Measurements from ENCODE around the gene CCL23. TPM values are rescaled to one million over a fixed set of nuclear protein-coding genes. Genes with fewer than 3 reads are reported as not detected.

The CCL23 gene
- total and polyA plus RNA-seq, 5 donors from 2014 or later, result not detected

DNA sequence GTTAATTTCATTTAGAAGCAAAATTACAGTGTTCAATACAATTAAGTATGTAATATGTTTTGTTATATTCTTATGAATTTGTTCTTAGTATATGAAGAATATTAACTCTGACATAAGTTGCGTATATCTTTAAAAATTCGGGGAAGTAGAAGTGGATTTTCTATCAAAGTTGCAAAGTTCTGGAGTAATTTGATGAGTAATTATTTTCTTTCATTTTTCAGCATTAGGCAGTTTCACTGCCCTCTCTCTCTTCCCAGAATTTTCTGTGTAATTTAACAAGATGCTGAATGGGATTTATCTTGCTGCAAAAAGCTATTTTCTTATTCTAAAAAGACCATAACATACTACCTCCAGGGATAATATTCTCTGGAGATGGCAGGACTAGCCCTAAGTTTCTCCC lies 37.4 kb upstream of the CCL23 start:
- H3K36me3 Mint-ChIP-seq, result peaks cover 3% of the 10 kb centered on the region
- no peak overlapping the region for H3K4me3 Mint-ChIP-seq
- H3K27ac Mint-ChIP-seq, result no peak overlapping the region

DNA sequence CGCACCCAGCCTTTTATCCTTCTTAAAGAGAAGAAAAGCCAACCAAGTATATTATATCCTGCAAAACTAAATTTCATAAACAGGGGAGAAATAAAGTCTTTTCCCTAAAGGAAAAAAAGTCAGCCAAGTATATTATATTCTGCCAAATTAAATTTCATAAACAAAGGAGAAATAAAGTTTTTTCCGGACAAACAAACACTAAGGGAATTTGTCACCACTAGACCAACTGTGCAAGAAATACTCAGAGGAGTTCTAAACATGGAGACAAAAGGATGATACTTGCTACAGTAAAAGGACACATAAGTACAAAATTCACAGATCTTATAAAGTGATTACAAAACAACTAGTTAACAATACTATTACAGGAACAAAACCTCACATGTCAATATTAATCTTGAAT lies 31.9 kb upstream of the CCL23 start:
- no peak for ATAC-seq (ENCODE audit: low read depth in 2 of 2)
- DNase-seq, result no peak
- Histone ChIP-seq H3K4me3 (ENCODE audit: low read depth, low read length) (no peak overlapping the region), H3K36me3 (ENCODE audit: control insufficient read depth, insufficient read depth, low read length) (no peaks in the 10 kb centered on the region), H3K27ac (ENCODE audit: insufficient read depth, low read length, poor library complexity, severe bottlenecking) (no peak overlapping the region), H3K27me3 (ENCODE audit: control insufficient read depth, insufficient read depth, low read length) (peaks cover 4% of the 10 kb centered on the region), H3K9me3 (ENCODE audit: control insufficient read depth in 2 of 2, low read length in 2 of 2) (peaks cover 13 to 15% of the 10 kb centered on the region in 2 experiments), H3K4me1 (ENCODE audit: control insufficient read depth, insufficient read depth, low read length, poor library complexity, severe bottlenecking) (no peaks in the 10 kb centered on the region)
- Mint-ChIP-seq H3K27me3 (peaks cover 35% of the 10 kb centered on the region), H3K4me1 (no peaks in the 10 kb centered on the region), H3K27ac (no peak overlapping the region), H3K9me3 (peaks cover 0 to 37% (median 7%) of the 10 kb centered on the region in 7 donors), H3K36me3 (peaks cover 3% of the 10 kb centered on the region), H3K4me3 (no peak overlapping the region)

More for the DNA sequence above, 37.4 kb upstream of the CCL23 start:
- no peaks in the 10 kb centered on the region for H3K4me1 ChIP-seq (ENCODE audit: control insufficient read depth, insufficient read depth, low read length, poor library complexity, severe bottlenecking)
- H3K9me3 Mint-ChIP-seq, result peaks cover 0 to 13% (median 4%) of the 10 kb centered on the region in 7 donors
- peaks cover 24% of the 10 kb centered on the region for H3K27me3 Mint-ChIP-seq
- DNase-seq (no peak), ATAC-seq (ENCODE audit: low read depth in 2 of 2) (no peak)
- peaks cover 0 to 3% of the 10 kb centered on the region in 2 experiments for H3K9me3 ChIP-seq (ENCODE audit: control insufficient read depth in 2 of 2, low read length in 2 of 2)
- H3K4me3 ChIP-seq (ENCODE audit: low read depth, low read length), result no peak overlapping the region
- no peaks in the 10 kb centered on the region for H3K4me1 Mint-ChIP-seq
- no peaks in the 10 kb centered on the region for H3K27me3 ChIP-seq (ENCODE audit: control insufficient read depth, insufficient read depth, low read length)
- no peaks in the 10 kb centered on the region for H3K36me3 ChIP-seq (ENCODE audit: control insufficient read depth, insufficient read depth, low read length)
- H3K27ac ChIP-seq (ENCODE audit: insufficient read depth, low read length, poor library complexity, severe bottlenecking), result no peak overlapping the region

DNA sequence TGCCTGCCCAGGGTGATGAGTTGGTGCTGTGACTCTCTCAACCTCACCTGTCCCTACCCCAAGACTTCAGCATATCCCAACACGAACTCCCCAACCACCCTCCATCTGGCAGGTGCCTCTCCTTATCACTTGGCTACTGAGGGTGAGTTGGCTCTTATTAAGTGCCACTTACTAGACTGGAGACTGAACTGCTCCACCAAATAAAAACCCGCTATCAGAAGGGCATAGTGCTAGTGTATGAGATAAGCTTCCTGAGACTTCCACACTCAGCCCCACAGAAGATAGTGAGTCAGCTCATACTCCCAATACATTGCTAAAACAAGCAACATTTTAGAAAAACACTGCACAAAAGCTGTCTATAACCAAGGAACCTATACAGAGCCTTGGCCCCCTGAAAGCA lies 30.3 kb upstream of the CCL23 start:
- Histone ChIP-seq H3K4me1 (ENCODE audit: control insufficient read depth, insufficient read depth, low read length, poor library complexity, severe bottlenecking) (no peaks in the 10 kb centered on the region), H3K36me3 (ENCODE audit: control insufficient read depth, insufficient read depth, low read length) (no peaks in the 10 kb centered on the region), H3K4me3 (ENCODE audit: low read depth, low read length) (no peak overlapping the region), H3K27me3 (ENCODE audit: control insufficient read depth, insufficient read depth, low read length) (peaks cover 4% of the 10 kb centered on the region), H3K9me3 (ENCODE audit: control insufficient read depth in 2 of 2, low read length in 2 of 2) (peaks cover 13 to 15% of the 10 kb centered on the region in 2 experiments), H3K27ac (ENCODE audit: insufficient read depth, low read length, poor library complexity, severe bottlenecking) (no peak overlapping the region)
- peaks cover 0 to 41% (median 6%) of the 10 kb centered on the region in 7 donors for H3K9me3 Mint-ChIP-seq
- no peak overlapping the region for H3K4me3 Mint-ChIP-seq
- DNase-seq (no peak), ATAC-seq (ENCODE audit: low read depth in 2 of 2) (no peak)
- peaks cover 45% of the 10 kb centered on the region for H3K27me3 Mint-ChIP-seq
- H3K27ac Mint-ChIP-seq, result no peak overlapping the region
- H3K36me3 Mint-ChIP-seq, result peaks cover 3% of the 10 kb centered on the region
- no peaks in the 10 kb centered on the region for H3K4me1 Mint-ChIP-seq

DNA sequence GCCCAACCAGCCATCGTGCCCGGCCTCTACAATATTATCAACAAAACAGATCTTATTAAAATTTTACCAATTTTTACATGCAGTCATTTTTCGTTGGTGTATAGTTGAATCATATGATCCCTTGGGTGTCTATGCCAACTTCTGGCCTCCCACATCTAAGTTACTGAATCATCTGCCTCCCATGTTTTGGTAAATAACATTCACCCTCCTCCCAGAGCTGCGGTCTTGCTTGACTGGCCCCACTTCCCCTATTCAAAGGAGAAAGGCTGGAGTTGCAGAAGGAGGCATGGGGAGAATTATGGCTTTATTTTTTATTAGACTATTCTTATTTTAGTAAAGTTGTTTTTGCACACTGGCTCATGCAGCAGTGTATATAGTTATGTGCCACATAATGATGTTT lies 18.5 kb upstream of the CCL23 start:
- H3K27ac Mint-ChIP-seq, result no peak overlapping the region
- H3K36me3 ChIP-seq (ENCODE audit: control insufficient read depth, insufficient read depth, low read length), result no peaks in the 10 kb centered on the region
- peaks cover 22% of the 10 kb centered on the region for H3K27me3 Mint-ChIP-seq
- no peak for DNase-seq
- H3K9me3 Mint-ChIP-seq, result peaks cover 0 to 2% (median 0%) of the 10 kb centered on the region in 7 donors
- no peak for ATAC-seq (ENCODE audit: low read depth in 2 of 2)
- no peak overlapping the region for H3K27ac ChIP-seq (ENCODE audit: insufficient read depth, low read length, poor library complexity, severe bottlenecking)
- no peaks in the 10 kb centered on the region for H3K4me1 Mint-ChIP-seq
- H3K27me3 ChIP-seq (ENCODE audit: control insufficient read depth, insufficient read depth, low read length), result peaks cover 6% of the 10 kb centered on the region
- no peak overlapping the region for H3K4me3 Mint-ChIP-seq
- H3K9me3 ChIP-seq (ENCODE audit: control insufficient read depth in 2 of 2, low read length in 2 of 2), result no peaks in the 10 kb centered on the region
- H3K4me1 ChIP-seq (ENCODE audit: control insufficient read depth, insufficient read depth, low read length, poor library complexity, severe bottlenecking), result no peaks in the 10 kb centered on the region
- H3K36me3 Mint-ChIP-seq, result no peaks in the 10 kb centered on the region
- no peak overlapping the region for H3K4me3 ChIP-seq (ENCODE audit: low read depth, low read length)

DNA sequence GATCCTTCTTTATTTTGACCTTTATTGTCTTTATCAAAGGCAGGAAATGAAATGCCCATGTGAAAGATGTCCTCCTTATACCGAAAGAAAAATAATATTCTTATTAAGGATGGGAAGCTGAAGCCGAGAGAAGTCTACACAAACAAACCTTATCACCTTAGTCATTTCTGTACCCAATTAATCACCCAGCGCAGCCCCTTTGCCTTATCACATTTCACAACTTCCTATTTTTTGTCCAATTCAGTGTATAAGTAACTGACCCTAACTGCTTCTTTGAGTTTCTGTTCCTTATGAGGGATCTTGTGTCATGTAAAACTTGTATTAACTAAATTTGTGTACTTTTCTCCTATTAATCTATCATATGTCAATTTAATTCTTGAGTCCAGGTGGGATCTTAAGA lies 16.4 kb upstream of the CCL23 start:
- Mint-ChIP-seq H3K9me3 (peaks cover 0 to 2% (median 0%) of the 10 kb centered on the region in 7 donors), H3K4me3 (no peak overlapping the region), H3K4me1 (no peaks in the 10 kb centered on the region), H3K27me3 (peaks cover 27% of the 10 kb centered on the region), H3K27ac (no peak overlapping the region), H3K36me3 (no peaks in the 10 kb centered on the region)
- Histone ChIP-seq H3K4me1 (ENCODE audit: control insufficient read depth, insufficient read depth, low read length, poor library complexity, severe bottlenecking) (no peaks in the 10 kb centered on the region), H3K9me3 (ENCODE audit: control insufficient read depth in 2 of 2, low read length in 2 of 2) (no peaks in the 10 kb centered on the region), H3K4me3 (ENCODE audit: low read depth, low read length) (no peak overlapping the region), H3K36me3 (ENCODE audit: control insufficient read depth, insufficient read depth, low read length) (no peaks in the 10 kb centered on the region), H3K27me3 (ENCODE audit: control insufficient read depth, insufficient read depth, low read length) (peaks cover 6% of the 10 kb centered on the region), H3K27ac (ENCODE audit: insufficient read depth, low read length, poor library complexity, severe bottlenecking) (no peak overlapping the region)
- ATAC-seq (ENCODE audit: low read depth in 2 of 2), result no peak
- no peak for DNase-seq

DNA sequence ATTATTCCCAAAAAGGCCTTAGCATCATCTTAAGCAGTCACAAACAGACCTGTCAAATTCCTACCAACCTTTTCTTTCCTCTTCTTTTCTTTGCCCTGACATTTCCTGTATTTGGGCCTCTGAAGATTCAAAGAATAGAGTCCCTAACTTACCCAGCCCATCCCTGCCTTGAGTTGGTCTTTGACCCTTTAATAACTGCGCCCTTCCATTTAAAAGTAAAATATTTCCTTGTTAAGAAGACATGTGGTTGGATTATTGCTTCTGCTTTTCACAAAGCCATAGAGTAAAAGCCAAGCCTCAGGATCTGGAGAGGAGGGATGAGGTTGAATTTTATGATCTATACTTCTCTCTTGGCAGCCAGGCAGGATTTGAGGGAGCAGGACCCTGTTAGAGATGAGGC lies 13.2 kb upstream of the CCL23 start:
- Mint-ChIP-seq H3K27me3 (peaks cover 33% of the 10 kb centered on the region), H3K9me3 (peaks cover 0 to 2% (median 0%) of the 10 kb centered on the region in 7 donors)

DNA sequence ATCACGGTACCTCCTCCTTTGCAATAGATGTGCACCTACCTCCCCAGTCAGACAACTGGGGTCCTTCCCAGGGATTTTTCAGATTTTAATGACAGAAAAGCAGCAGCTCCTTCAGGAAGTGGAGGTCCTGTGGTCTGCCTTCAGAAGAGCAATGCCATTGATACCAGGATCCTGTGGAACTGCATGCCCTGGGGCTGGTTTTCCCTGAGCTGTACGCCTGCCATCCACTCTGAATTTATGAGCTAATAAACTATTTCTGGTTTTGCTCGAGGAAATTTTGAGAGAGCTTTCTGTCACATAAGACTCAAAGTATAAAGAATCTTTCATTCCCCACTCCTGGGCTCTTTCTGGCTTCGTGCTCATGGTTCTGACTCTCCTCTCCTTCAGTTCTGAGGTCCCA lies 10.0 kb upstream of the CCL23 start:
- H3K36me3 ChIP-seq (ENCODE audit: control insufficient read depth, insufficient read depth, low read length), result no peaks in the 10 kb centered on the region
- H3K27me3 Mint-ChIP-seq, result peaks cover 26% of the 10 kb centered on the region
- DNase-seq (no peak), ATAC-seq (ENCODE audit: low read depth in 2 of 2) (no peak)
- no peaks in the 10 kb centered on the region for H3K36me3 Mint-ChIP-seq
- no peaks in the 10 kb centered on the region for H3K9me3 ChIP-seq (ENCODE audit: control insufficient read depth in 2 of 2, low read length in 2 of 2)
- H3K4me3 ChIP-seq (ENCODE audit: low read depth, low read length), result no peak overlapping the region
- H3K9me3 Mint-ChIP-seq, result peaks cover 0 to 2% (median 0%) of the 10 kb centered on the region in 7 donors
- no peak overlapping the region for H3K4me3 Mint-ChIP-seq
- H3K27me3 ChIP-seq (ENCODE audit: control insufficient read depth, insufficient read depth, low read length), result peaks cover 7% of the 10 kb centered on the region
- no peak overlapping the region for H3K27ac ChIP-seq (ENCODE audit: insufficient read depth, low read length, poor library complexity, severe bottlenecking)
- H3K4me1 ChIP-seq (ENCODE audit: control insufficient read depth, insufficient read depth, low read length, poor library complexity, severe bottlenecking), result no peaks in the 10 kb centered on the region
- H3K27ac Mint-ChIP-seq, result no peak overlapping the region
- H3K4me1 Mint-ChIP-seq, result no peaks in the 10 kb centered on the region

More for the DNA sequence above, 13.2 kb upstream of the CCL23 start:
- no peaks in the 10 kb centered on the region for H3K36me3 Mint-ChIP-seq
- H3K4me1 ChIP-seq (ENCODE audit: control insufficient read depth, insufficient read depth, low read length, poor library complexity, severe bottlenecking), result no peaks in the 10 kb centered on the region
- no peak overlapping the region for H3K4me3 ChIP-seq (ENCODE audit: low read depth, low read length)
- ATAC-seq (ENCODE audit: low read depth in 2 of 2) (no peak), DNase-seq (no peak)
- H3K4me3 Mint-ChIP-seq, result no peak overlapping the region
- H3K27ac ChIP-seq (ENCODE audit: insufficient read depth, low read length, poor library complexity, severe bottlenecking), result no peak overlapping the region
- no peak overlapping the region for H3K27ac Mint-ChIP-seq
- H3K9me3 ChIP-seq (ENCODE audit: control insufficient read depth in 2 of 2, low read length in 2 of 2), result no peaks in the 10 kb centered on the region
- H3K4me1 Mint-ChIP-seq, result no peaks in the 10 kb centered on the region
- H3K36me3 ChIP-seq (ENCODE audit: control insufficient read depth, insufficient read depth, low read length), result no peaks in the 10 kb centered on the region
- H3K27me3 ChIP-seq (ENCODE audit: control insufficient read depth, insufficient read depth, low read length), result peaks cover 11% of the 10 kb centered on the region

DNA sequence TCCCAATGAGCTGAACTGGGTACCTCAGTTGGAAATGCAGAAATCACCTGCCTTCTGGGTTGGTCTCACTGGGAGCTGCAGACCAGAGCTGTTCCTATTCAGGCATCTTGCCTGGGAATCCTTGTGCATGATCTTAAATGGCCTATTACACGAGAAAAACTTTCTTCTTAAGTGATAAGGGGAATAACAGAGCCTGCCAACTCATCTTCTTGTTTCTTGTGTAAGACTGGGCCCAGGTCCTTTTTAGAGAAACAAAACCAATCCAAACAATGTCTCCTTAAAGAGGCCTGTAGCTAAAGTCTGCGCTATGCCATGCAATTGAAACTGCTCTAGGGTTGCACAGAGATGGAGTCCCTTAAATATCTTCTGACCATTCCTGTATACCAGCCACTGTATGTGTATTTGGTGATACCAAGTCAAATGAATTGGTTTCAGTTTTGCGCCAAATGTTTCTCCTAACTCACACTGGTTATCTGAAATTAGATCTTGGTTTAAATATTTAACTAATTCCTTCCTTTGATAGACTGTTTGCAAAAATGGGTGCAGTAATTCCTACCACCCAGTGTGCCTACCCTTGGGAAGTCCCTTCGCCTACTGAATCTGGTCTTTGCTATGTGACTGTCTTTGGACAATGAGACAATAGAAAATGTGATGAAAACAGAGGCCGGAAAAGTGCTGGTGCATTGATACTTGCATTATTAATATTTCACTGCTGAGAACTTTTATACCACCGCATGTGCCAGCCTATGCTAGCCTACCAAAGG lies 6.5 kb upstream of the CCL23 start:
- Mint-ChIP-seq H3K27ac (no peak overlapping the region), H3K9me3 (peaks cover 0 to 4% (median 2%) of the 10 kb centered on the region in 7 donors)
- no peaks in the 10 kb centered on the region for H3K4me1 ChIP-seq (ENCODE audit: control insufficient read depth, insufficient read depth, low read length, poor library complexity, severe bottlenecking)

More for the DNA sequence above, 6.5 kb upstream of the CCL23 start:
- Mint-ChIP-seq H3K36me3 (no peaks in the 10 kb centered on the region), H3K4me3 (no peak overlapping the region), H3K4me1 (no peaks in the 10 kb centered on the region), H3K27me3 (peaks cover 24% of the 10 kb centered on the region)
- Histone ChIP-seq H3K27ac (ENCODE audit: insufficient read depth, low read length, poor library complexity, severe bottlenecking) (no peak overlapping the region), H3K36me3 (ENCODE audit: control insufficient read depth, insufficient read depth, low read length) (no peaks in the 10 kb centered on the region), H3K9me3 (ENCODE audit: control insufficient read depth in 2 of 2, low read length in 2 of 2) (no peaks in the 10 kb centered on the region), H3K27me3 (ENCODE audit: control insufficient read depth, insufficient read depth, low read length) (peaks cover 5% of the 10 kb centered on the region), H3K4me3 (ENCODE audit: low read depth, low read length) (no peak overlapping the region)
- DNase-seq (no peak), ATAC-seq (ENCODE audit: low read depth in 2 of 2) (no peak)
